Gastrocnemius medialis (tissue), 4 donors: ENCODE results near the gene PRODH. TPM values are rescaled to one million over a fixed set of nuclear protein-coding genes. Genes with fewer than 3 reads are reported as not detected.

Experiments used
- ATAC-seq, 2 donors: fragments of 150-250 bp; one replicate each; pipeline ENCODE4 v1.9.1; 2016
- DNase-seq, 2 donors: peaks; one replicate each; pipeline ENCODE4 v3.0.0-alpha.2; 2019
- H3K27ac ChIP-seq, 4 donors: fragments of 200-600 bp; sonication (generic); 1 replicate in 1 of 4; 2 replicates in 3 of 4; pipeline ENCODE4 v1.5.1; 2016 to 2018; ENCODE audit warnings: mild to moderate bottlenecking in 2 of 4, moderate library complexity in 1 of 4
- H3K27me3 ChIP-seq, 3 donors: fragments of 200-600 bp; sonication (generic) in 2 of 3; 1 replicate in 1 of 3; 2 replicates in 2 of 3; pipeline versions ENCODE4 v1.5.1 to v1.6.0; 2016 to 2019; ENCODE audit warnings: mild to moderate bottlenecking in 1 of 3, moderate library complexity in 1 of 3
- H3K36me3 ChIP-seq, 2 donors: fragments of 200-600 bp; sonication (generic) in 1 of 2; one replicate each; pipeline ENCODE4 v1.5.1; 2017 to 2018
- H3K4me1 ChIP-seq, 2 donors: fragments of 200-600 bp; sonication (generic) in 1 of 2; one replicate each; pipeline ENCODE4 v1.5.1; 2016 to 2017; ENCODE audit warnings: mild to moderate bottlenecking in 2 of 2
- H3K4me3 ChIP-seq, 4 donors: fragments of 200-600 bp; sonication (generic) in 3 of 4; 1 replicate in 1 of 4; 2 replicates in 3 of 4; pipeline ENCODE4 v1.5.1; 2016 to 2019; ENCODE audit warnings: mild to moderate bottlenecking in 2 of 4
- H3K9me3 ChIP-seq, 3 donors: fragments of 200-600 bp; sonication (generic) in 2 of 3; 1 replicate in 1 of 3; 2 replicates in 2 of 3; pipeline ENCODE4 v1.5.1; 2016 to 2019
- POLR2A ChIP-seq, 2 donors: fragments of 450-650 bp; IDR thresholded peaks; one replicate each; pipeline ENCODE4 v1.6.1; 2017; ENCODE audit warnings: antibody characterized with exemption in 2 of 2, mild to moderate bottlenecking in 2 of 2, moderate library complexity in 2 of 2
- in situ Hi-C, 4 donors: fragments of 200-750 bp; cut with MboI; loops; one replicate each; pipeline versions ENCODE4 v1.15.0 to v1.8.0; 2017; ENCODE audit warnings: low sequenced_read_pairs in 4 of 4
- intact Hi-C: fragments of 100-400 bp; cut with DNase I; formaldehyde crosslinking; loops from one replicate; pipeline ENCODE4 v1.15.1; 2023; ENCODE audit warnings: low total_unique reads
- total RNA-seq, 4 donors: library from RNA; depleted of rRNA; stranded (reverse); fragments of >200 nt; gene quantifications; one replicate each; pipeline versions ENCODE4 v1.1.0 to v1.2.3, GENCODE V29; 2016
- TF ChIP-seq, protein P1 (sequence below), 5 experiments: fragments of 450-650 bp in 3 of 5; fragments of 200-600 bp in 2 of 5; sonication (generic) in 2 of 5; IDR thresholded peaks in 4 of 5; conservative IDR thresholded peaks in 1 of 5; 1 replicate in 4 of 5; 2 replicates in 1 of 5; pipeline ENCODE4 v1.5.1; 2016 to 2019; ENCODE audit warnings: antibody characterized with exemption in 5 of 5, mild to moderate bottlenecking in 3 of 5, moderate library complexity in 3 of 5

The PRODH gene, protein sequence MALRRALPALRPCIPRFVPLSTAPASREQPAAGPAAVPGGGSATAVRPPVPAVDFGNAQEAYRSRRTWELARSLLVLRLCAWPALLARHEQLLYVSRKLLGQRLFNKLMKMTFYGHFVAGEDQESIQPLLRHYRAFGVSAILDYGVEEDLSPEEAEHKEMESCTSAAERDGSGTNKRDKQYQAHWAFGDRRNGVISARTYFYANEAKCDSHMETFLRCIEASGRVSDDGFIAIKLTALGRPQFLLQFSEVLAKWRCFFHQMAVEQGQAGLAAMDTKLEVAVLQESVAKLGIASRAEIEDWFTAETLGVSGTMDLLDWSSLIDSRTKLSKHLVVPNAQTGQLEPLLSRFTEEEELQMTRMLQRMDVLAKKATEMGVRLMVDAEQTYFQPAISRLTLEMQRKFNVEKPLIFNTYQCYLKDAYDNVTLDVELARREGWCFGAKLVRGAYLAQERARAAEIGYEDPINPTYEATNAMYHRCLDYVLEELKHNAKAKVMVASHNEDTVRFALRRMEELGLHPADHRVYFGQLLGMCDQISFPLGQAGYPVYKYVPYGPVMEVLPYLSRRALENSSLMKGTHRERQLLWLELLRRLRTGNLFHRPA
- 10 to 100 TPM in 2 of 4 donors, 1 to 10 TPM in 2; 7.1 to 74.9 (median 14.4) TPM for total RNA-seq

DNA sequence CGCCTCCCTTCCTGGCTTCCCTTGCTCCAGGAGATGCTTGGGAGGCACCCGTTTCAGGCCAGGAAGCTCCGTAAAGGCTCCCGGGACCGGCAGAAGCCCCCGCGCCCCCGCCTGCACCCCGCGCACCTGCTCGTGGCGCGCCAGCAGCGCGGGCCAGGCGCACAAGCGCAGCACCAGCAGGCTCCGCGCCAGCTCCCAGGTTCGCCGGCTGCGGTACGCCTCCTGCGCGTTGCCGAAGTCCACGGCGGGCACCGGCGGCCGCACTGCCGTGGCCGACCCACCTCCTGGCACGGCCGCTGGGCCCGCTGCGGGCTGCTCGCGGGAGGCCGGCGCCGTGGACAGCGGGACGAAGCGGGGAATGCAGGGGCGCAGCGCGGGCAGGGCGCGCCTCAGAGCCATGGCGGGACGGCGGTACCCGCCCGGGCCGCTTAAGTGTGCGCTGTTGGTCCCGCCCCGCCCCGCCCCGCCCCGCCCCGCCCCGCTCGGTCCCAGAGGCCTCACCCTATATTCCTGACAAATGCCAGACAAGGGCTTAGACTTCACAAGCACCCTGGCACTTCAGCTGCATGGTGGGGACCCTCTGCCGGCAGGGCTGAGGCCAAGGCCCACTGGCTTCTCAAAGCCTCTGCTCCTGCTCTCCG, at the start of gene PRODH:
Gene PRODH (minus strand): TSS at position 405 of the 641 bp plus-strand sequence. CDS start 6 bp downstream, at position 399.
- DNase-seq: no peak
- intact Hi-C loops: no loop called here

DNA sequence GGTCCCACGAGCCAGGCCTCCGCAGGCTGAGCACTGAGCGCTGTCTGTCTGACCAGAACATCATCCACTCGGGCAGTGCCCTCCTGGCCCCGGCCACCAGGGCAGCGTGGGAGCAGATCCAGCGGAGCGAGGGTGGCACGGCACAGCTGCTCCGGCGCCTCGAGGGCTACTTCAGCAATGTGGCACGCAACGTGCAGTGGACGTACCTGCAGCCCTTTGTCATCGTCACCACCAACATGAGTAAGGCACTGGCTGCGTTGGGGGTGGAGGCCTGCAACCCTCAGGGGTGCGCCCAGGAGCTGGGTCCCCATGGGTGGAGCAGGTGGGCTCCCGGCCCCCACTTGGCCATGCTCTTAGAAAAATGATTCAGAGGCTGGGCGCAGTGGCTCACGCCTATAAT, 49.7 kb upstream of the PRODH start:
- Histone ChIP-seq H3K9me3 (no peaks in the 10 kb centered on the region), H3K4me3 (no peak overlapping the region), H3K27ac (no peak overlapping the region), H3K27me3 (no peaks in the 10 kb centered on the region), H3K36me3 (no peaks in the 10 kb centered on the region), H3K4me1 (no peaks in the 10 kb centered on the region)
- TF ChIP-seq POLR2A (IDR thresholded peaks at IDR 0.05): no peak
- ATAC-seq (no peak), DNase-seq (no peak)
- in situ Hi-C loops (loop anchor here in 1 of 4 donors (25.0 kb wide), 1 partner anchor 527 kb away; the partner anchor contains the start of gene CLDN5), intact Hi-C loops (no loop called here)

More for the DNA sequence above, at the start of gene PRODH:
- no peak within 1 kb of the TSS for H3K4me3 ChIP-seq
- no peaks in the 10 kb centered on the region for H3K36me3 ChIP-seq
- no peaks in the 10 kb centered on the region for H3K27me3 ChIP-seq
- H3K4me1 ChIP-seq: no peaks in the 10 kb centered on the region
- TF ChIP-seq, protein P1, sequence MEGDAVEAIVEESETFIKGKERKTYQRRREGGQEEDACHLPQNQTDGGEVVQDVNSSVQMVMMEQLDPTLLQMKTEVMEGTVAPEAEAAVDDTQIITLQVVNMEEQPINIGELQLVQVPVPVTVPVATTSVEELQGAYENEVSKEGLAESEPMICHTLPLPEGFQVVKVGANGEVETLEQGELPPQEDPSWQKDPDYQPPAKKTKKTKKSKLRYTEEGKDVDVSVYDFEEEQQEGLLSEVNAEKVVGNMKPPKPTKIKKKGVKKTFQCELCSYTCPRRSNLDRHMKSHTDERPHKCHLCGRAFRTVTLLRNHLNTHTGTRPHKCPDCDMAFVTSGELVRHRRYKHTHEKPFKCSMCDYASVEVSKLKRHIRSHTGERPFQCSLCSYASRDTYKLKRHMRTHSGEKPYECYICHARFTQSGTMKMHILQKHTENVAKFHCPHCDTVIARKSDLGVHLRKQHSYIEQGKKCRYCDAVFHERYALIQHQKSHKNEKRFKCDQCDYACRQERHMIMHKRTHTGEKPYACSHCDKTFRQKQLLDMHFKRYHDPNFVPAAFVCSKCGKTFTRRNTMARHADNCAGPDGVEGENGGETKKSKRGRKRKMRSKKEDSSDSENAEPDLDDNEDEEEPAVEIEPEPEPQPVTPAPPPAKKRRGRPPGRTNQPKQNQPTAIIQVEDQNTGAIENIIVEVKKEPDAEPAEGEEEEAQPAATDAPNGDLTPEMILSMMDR (IDR thresholded peaks at IDR 0.05 in 4 of 5, conservative IDR thresholded peaks at IDR 0.05 in 1 of 5): no peak
- no peak for TF ChIP-seq POLR2A (IDR thresholded peaks at IDR 0.05)
- in situ Hi-C loops: no loop called here
- H3K27ac ChIP-seq: no peak within 1 kb of the TSS
- peak; percentile 65 to 67 for ATAC-seq
- H3K9me3 ChIP-seq: no peaks in the 10 kb centered on the region

DNA sequence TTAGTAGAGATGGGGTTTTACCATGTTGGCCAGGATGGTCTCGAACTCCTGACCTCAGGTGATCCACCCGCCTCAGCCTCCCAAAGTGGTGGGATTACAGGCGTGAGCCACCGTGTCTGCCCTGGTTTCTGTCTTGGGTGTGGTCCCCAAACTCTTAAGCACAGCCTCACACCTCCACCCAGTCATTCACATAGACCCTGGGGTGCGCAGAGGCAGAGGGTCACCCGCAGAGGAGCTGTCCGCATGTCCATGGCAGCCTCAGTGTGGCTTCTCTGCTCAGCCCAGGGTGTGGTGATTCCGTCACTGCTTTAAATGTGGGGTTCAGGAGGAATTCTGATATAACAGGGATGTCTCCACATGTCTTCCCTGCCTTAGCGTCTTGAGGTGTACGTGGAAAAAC, 48.5 kb upstream of the PRODH start:
- no peaks in the 10 kb centered on the region for H3K4me1 ChIP-seq
- ATAC-seq (no peak), DNase-seq (no peak)
- no peak overlapping the region for H3K27ac ChIP-seq
- H3K27me3 ChIP-seq: no peaks in the 10 kb centered on the region
- in situ Hi-C loops: loop anchor here in 1 of 4 donors (25.0 kb wide), 1 partner anchor 528 kb away; the partner anchor contains the start of gene CLDN5
- H3K4me3 ChIP-seq: no peak overlapping the region
- no peaks in the 10 kb centered on the region for H3K9me3 ChIP-seq
- H3K36me3 ChIP-seq: no peaks in the 10 kb centered on the region
- TF ChIP-seq, protein P1 (IDR thresholded peaks at IDR 0.05 in 4 of 5, conservative IDR thresholded peaks at IDR 0.05 in 1 of 5): no peak
- no peak for TF ChIP-seq POLR2A (IDR thresholded peaks at IDR 0.05)
- intact Hi-C loops: no loop called here

DNA sequence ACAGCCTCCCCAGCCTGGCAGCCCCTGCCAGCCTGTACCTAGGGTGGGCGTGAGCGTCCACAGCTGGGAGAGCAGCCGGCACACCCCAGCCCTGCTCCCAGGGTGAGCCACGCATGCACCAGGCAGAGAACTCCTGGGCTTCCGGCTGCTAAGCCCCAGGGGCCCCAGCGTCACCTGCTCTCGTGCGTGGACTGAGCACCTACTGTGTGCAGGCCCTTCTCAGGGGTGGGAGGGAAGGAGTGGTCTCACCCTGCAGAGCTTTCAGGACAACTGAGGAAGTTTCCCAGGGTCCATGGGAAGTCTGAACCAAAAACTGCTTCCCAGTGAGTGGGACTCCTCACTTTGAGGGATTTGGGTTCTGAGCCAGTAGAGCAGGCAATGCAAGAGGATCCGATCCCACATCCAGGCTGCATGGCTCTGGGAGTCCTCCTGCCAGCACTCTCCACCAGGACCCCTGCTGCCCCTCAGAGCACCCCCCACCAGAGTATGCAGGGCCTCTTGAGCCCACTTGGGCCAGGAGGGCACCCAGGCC, 47.1 kb upstream of the PRODH start:
- in situ Hi-C loops: loop anchor here in 1 of 4 donors (25.0 kb wide), 1 partner anchor 529 kb away; the partner anchor contains the start of gene CLDN5
- no peaks in the 10 kb centered on the region for H3K4me1 ChIP-seq
- TF ChIP-seq, protein P1 (IDR thresholded peaks at IDR 0.05 in 4 of 5, conservative IDR thresholded peaks at IDR 0.05 in 1 of 5): no peak
- DNase-seq: no peak
- no peaks in the 10 kb centered on the region for H3K36me3 ChIP-seq
- H3K4me3 ChIP-seq: no peak overlapping the region
- no peaks in the 10 kb centered on the region for H3K27me3 ChIP-seq
- no peak for ATAC-seq
- no peaks in the 10 kb centered on the region for H3K9me3 ChIP-seq
- intact Hi-C loops: no loop called here
- no peak overlapping the region for H3K27ac ChIP-seq
